Measurements from ENCODE around the gene VARS2.
"Not testable (repeated sequence)": the region's sequence is repeated elsewhere in the genome, so short reads cannot be mapped to it uniquely, and the experiment has no call there.

Gene VARS2

DNA sequence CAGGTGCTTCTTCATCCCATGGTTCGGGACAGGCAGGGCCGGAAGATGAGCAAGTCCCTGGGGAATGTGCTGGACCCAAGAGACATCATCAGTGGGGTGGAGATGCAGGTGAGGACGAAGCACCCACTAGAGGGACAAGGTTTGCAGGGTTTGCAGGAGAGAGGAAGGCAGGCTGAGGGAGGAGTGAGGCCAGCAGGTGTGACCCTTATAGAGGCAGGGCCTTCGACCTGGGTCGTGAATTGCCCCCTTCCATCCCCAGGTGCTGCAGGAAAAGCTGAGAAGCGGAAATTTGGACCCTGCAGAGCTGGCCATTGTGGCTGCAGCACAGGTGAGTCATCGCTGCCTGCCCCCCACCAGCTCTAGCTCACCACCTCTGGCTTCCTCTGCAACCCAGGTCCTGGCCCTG, 8.4 kb downstream of the VARS2 start:
- DNase-seq (ENCODE audit: extremely low spot score, insufficient read length, low read depth) (no peak), FAIRE-seq (no peak)

DNA sequence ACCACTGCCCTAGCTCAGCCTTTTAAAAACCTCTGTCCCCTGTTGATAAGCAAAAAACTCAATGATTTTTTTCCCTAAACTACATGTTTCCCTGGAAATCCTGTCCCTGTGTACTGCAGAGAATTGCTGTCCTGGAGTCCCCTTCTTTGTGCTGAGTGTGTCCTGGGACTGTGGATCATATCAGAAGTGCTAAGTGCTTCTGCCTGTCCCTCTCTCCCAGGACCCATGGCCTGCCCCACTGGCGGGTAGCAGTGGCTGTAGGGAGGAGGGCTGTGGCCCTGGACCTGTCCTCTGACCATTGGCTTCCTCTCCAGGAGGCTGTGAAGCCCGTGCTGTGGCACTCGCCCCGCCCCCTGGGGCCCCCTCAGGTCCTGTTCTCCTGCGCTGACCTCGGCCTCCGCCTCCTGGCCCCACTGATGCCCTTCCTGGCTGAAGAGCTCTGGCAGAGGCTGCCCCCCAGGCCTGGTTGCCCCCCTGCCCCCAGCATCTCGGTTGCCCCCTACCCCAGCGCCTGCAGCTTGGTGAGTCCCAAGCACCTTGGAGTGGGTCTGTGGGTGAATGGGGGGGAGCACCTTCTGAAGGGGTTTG, 10.1 kb downstream of the VARS2 start:
- not testable (repeated sequence) for DNase-seq (ENCODE audit: extremely low spot score, insufficient read length, low read depth); FAIRE-seq

DNA sequence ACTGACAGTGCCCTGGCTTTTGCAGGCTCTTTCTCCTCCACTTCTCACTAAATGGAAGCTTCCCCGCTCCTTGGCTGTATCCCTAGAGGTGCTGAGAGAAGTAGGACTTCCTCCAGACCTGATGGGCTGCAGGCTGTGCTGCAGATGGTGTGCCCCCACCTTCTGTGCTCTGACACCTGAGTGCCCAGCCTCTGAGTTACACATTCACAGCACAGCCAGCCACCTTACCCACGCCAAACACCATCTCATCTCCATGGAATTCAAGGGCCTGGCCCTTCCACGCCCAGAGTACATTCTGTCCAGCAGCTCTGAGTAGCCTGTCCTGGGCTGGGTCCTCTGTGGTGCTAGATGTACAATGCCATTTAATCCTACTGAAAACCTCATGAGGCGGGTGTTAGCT, 12.6 kb downstream of the VARS2 start:
- DNase-seq (ENCODE audit: extremely low spot score, insufficient read length, low read depth) (no peak), FAIRE-seq (no peak)

DNA sequence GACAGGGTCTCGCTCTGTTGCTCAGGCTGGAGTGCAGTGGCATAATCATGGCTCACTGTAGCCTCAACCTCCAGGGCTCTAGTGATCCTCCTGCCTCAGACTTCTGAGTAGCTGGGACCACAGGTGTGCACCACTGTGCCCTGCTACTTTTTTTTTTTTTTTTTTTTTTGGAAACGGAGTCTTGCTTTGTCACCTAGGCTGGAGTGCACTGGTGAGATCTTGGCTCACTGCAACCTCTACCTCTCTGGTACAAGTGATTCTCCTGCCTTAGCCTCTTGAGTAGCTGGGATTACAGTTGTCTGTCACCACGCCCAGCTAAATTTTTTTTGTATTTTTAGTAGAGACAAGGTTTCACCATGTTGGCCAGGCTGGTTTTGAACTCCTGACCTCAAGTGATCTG, 13.0 kb downstream of the VARS2 start:
- not testable (repeated sequence) for FAIRE-seq; DNase-seq (ENCODE audit: extremely low spot score, insufficient read length, low read depth)

DNA sequence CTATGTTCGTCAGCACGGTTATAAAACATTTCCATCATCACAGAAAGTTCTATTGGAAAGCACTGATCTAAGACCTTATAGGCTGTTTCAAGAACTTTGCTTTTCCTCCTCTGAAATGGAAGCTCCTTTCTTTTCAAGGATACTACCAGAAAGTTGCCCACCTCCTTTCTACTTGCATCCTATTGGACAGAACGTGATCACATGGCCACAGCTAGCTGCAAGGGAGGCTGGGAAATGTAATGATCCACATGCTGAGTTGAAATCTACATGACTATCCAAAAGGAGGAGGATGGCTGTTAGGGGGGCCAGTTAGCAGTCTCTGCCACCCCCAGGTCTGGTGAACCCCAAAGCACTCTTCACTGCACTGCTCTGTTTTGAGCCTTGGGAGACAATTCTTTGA, 14.6 kb downstream of the VARS2 start:
- no peak for FAIRE-seq
- DNase-seq (ENCODE audit: extremely low spot score, insufficient read length, low read depth) = no peak

DNA sequence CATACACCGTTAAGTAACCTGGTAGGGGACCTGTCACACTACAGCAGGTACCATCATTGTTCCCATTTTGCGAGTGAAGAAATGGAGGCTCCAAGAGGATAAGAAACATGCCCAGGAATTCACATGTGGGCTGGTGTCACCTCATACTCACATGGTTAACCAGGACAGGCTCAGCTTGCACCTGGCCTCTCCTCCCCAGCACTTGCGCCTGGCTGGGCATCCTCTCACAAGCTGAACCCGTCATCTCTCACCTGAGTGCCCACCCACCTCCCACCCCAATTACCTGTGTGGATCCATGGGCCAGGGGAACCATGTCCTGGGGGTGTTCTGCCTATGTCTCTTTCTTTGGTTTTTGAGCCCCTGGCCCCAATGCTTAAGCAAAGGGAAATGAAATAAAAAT, 16.5 kb downstream of the VARS2 start:
- no peak for FAIRE-seq
- no peak for DNase-seq (ENCODE audit: extremely low spot score, insufficient read length, low read depth)

- FAIRE-seq = no peak
Observed at GRCh38 chr6:30931272-30931671, 17.2 kb downstream of the VARS2 start.

GRCh38 chr6:30931969-30932645, 18.1 kb downstream of the VARS2 start, which contains the start of gene SFTA2:
TSS of gene SFTA2 (minus strand) at chr6:30932170. CDS start at chr6:30932096, 74 bp downstream.
- FAIRE-seq = no peak
- no peak for DNase-seq (ENCODE audit: extremely low spot score, insufficient read length, low read depth)

More at GRCh38 chr6:30931272-30931671, 17.2 kb downstream of the VARS2 start:
- DNase-seq (ENCODE audit: extremely low spot score, insufficient read length, low read depth) = no peak

DNA sequence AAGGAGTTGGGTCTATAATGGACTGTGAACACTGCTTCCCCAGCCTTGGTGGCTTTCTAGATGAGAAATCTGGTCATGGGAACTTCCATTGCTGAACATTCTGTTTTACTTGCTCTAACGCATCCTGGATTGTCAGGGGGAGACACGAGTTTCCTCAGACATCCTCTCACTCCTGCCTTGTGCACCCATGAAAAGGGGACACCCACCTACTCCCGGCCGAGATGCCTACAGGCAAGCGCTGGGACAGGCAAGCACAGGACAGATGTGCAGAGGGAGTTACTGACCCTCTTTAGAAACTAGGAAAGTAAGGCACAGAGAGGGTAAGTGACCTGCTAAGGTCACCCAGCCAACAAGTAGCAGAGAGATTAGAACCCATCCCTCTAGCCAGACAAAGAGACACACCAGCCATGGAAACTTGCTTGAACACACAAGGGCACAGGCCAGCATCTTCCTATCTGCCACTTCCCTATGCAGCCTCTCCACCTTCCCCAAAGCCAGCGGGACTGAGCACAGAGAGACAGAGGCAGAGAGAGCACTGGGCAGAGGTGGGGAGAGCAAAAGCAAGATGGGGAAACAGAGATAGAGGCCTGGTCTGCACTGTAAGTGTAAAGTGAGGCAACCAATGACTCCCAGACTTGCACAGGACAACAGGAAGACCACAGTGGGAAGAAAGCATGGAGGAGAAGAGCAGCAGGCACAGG, 18.8 kb downstream of the VARS2 start:
- DNase-seq (ENCODE audit: extremely low spot score, insufficient read length, low read depth) = no peak
- FAIRE-seq = no peak

- DNase-seq (ENCODE audit: extremely low spot score, insufficient read length, low read depth) = no peak
- no peak for FAIRE-seq
Observed at GRCh38 chr6:30935018-30935417, 21.0 kb downstream of the VARS2 start.

- no peak for DNase-seq (ENCODE audit: extremely low spot score, insufficient read length, low read depth)
- FAIRE-seq = no peak
Observed at GRCh38 chr6:30937265-30937664, 23.2 kb downstream of the VARS2 start.

DNA sequence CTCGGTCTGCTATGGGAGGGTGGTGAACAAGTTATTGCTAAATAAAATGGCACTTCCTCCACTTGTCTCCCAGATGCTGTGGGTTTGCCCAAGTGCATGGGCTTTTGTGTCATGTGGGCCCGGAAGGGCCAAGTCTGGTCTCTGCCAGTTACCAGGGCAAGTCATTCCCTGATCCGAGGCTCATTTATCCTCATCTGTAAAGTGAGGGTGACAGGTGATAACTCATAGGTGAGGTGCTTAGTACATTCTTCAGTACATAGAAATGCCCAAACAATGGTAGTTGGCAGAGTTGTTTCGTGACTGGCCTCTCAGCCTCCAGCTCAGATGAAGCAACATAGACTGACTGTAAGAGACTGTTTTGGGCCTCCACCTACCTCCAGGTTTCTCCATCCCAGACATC, 24.7 kb downstream of the VARS2 start:
- DNase-seq (ENCODE audit: extremely low spot score, insufficient read length, low read depth) (no peak), FAIRE-seq (no peak)

- FAIRE-seq (no peak), DNase-seq (ENCODE audit: extremely low spot score, insufficient read length, low read depth) (no peak)
Observed at GRCh38 chr6:30939473-30939872, 25.4 kb downstream of the VARS2 start.

DNA sequence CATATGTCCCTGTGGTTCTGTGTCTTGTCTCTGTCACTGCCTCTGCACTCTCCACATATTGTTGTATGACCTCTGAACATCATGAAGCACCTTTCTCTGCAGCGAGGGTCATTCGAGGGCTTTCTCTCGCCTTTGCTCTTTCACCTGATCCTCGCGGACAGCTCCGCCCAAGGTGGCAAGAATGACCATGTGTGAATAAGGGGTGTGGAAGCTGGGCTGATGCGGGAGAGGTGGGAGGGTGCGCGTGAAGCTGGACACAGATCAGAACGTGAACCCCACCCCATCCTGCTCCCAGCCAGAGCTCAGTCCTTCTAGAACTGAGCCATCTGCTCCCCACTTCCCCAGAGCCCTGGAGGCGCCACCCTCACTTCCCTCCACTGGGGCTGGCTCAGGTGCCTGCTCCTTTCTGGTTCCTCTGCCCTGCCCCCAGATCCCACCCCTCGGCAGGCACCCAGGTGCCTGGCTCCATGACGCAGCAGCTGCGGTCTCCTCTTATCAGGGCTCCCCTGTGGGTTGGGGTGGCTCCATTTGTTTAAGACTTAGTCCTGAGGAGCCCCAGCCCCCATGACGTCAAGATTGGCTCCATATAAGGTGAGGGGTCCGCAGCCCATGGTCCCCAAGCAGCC, 26.4 kb downstream of the VARS2 start, which contains the start of gene MUCL3:
Gene MUCL3, plus strand, starts transcription at position 613 of the 626 bp plus-strand sequence. CDS start 27 bp downstream, outside the sequence.
- DNase-seq (ENCODE audit: extremely low spot score, insufficient read length, low read depth) (no peak), FAIRE-seq (no peak)

DNA sequence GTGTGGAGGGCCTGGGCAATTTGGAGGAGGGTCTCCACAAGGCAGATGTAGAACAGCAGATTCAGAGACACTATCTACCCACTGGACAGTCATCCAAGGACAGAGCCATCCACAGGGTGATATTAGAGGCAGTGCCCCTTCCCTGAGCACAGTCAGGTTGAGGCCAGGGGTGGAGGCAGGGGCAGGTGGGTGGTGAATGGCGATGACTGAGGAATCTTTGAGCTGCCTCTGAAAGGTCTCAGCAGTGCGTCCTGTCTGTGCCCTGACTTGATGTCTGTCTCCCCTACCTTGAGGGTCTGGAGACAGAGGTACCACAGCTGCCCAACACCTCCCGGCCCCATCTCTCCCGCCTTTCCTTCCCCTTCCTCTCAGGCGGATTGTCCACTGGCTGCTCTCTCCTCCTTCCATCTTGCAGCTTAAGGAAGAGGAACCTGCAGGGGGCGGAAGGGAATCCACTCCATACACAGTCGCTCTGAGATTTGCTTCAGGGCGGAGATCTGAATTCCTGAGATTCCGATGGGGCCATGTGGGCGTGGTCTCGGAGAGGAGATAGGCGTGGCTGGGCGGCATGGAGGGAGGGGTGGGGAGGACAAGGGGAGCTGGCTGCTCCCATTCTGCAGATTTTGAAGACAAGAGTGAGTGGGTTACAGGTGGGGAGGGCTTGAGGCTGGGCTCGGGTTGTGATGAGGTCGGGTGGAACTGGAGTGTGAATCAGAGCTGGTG, 28.5 kb downstream of the VARS2 start:
- DNase-seq (ENCODE audit: extremely low spot score, insufficient read length, low read depth) (no peak), FAIRE-seq (no peak)

GRCh38 chr6:30944051-30944450, 30.0 kb downstream of the VARS2 start:
- no peak for FAIRE-seq
- no peak for DNase-seq (ENCODE audit: extremely low spot score, insufficient read length, low read depth)

- no peak for FAIRE-seq
- no peak for DNase-seq (ENCODE audit: extremely low spot score, insufficient read length, low read depth)
Observed at GRCh38 chr6:30945281-30945680, 31.2 kb downstream of the VARS2 start.

- no peak for FAIRE-seq
- no peak for DNase-seq (ENCODE audit: extremely low spot score, insufficient read length, low read depth)
Observed at GRCh38 chr6:30947231-30947630, 33.2 kb downstream of the VARS2 start.

- DNase-seq (ENCODE audit: extremely low spot score, insufficient read length, low read depth) (no peak), FAIRE-seq (no peak)
Observed at GRCh38 chr6:30948811-30949210, 34.8 kb downstream of the VARS2 start.

DNA sequence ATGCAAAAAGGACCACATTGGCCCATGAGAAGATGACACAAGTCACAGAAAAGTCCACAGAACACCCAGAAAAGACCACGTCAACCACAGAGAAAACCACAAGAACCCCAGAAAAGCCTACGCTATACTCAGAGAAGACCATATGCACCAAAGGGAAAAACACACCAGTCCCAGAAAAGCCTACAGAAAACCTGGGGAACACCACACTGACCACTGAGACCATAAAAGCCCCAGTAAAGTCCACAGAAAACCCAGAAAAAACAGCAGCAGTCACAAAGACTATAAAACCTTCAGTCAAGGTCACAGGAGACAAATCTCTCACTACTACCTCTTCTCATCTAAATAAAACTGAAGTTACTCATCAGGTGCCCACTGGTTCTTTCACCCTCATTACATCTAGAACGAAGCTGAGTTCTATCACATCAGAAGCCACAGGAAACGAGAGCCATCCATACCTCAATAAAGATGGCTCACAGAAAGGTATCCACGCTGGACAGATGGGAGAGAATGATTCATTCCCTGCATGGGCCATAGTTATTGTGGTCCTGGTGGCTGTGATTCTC, 38.0 kb downstream of the VARS2 start:
- FAIRE-seq (no peak), DNase-seq (ENCODE audit: extremely low spot score, insufficient read length, low read depth) (no peak)
